ENCODE data around the gene ANKRD7.

DNA sequence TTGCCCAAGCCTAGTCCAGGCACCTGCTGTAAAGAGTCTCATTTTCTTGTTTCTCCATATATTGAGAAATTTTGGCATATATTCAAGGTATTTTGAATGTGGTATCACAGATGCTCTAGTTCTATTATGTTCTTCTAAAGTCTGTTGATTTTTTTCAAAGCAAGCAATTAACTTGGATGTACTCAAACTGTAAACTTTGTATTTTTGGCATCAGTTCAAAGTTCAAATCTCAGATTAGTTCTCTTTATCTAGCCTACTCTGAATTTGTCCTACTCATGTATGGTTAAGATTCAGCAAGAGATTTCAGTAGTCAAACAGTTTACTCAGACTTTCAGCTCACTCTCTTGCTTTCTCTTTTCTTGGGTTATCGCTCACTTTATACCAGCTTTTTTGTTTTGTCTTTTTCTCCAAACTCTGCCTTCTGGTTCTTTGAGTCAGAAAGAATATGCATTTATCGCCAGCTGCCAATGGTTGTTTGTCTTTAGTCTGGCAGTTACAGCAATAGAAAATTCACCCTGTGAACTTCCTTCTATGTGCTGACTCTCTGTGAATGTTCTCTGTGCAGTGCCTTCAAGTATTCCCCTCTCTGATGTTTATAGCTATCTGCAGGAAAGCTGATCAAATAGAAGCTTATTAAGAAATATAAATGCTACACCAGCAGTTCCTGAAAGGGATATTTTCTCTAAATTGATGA lies 56.0 kb downstream of the ANKRD7 start:
- TF ChIP-seq, protein P1, sequence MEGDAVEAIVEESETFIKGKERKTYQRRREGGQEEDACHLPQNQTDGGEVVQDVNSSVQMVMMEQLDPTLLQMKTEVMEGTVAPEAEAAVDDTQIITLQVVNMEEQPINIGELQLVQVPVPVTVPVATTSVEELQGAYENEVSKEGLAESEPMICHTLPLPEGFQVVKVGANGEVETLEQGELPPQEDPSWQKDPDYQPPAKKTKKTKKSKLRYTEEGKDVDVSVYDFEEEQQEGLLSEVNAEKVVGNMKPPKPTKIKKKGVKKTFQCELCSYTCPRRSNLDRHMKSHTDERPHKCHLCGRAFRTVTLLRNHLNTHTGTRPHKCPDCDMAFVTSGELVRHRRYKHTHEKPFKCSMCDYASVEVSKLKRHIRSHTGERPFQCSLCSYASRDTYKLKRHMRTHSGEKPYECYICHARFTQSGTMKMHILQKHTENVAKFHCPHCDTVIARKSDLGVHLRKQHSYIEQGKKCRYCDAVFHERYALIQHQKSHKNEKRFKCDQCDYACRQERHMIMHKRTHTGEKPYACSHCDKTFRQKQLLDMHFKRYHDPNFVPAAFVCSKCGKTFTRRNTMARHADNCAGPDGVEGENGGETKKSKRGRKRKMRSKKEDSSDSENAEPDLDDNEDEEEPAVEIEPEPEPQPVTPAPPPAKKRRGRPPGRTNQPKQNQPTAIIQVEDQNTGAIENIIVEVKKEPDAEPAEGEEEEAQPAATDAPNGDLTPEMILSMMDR (IDR thresholded peaks at IDR 0.05): no peak
- TF ChIP-seq POLR2A (IDR thresholded peaks at IDR 0.05): no peak
